ENCODE data around the gene FN1. TPM values are rescaled to one million over a fixed set of nuclear protein-coding genes. Genes with fewer than 3 reads are reported as not detected.

Gene FN1
- total and polyA plus RNA-seq, 2 of the 8 experiments (the other 6 are each of a cell fraction or from before 2014, with no cell fraction given) = 42.9 to 109 TPM

DNA sequence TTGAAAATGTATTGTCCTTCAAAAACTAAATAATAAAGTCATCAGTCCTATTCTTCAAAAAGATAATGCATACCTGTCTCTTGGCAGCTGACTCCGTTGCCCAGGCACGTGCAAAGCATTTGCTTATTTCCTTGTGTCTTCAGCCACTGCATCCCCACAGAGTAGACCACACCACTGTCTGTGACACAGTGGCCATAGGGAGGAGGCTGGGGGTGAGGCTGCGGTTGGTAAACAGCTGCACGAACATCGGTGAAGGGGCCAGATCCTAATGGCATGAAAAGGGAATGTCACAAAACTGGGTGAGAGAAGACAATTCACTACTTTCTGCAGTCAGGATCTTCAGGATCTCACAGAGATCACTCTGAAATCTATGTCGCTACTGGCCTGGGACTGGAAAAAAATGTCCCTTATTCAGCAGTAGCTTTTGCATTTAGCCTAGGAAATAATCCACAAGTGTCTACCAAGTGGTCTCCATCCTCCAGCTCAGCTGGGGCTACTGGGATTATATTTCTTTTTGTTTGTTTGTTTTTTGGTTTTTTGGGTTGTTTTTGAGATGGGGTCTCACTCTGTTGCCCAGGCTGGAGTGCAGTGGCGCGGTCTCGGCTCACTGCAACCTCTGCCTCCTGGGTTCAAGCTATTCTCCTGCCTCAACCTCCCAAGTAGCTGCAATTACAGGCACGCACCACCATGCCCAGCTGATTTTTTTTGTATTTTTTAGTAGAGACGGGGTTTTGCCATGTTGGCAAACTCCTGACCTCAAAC is 10.7 kb downstream of the FN1 start:
- no peak overlapping the region for H3K18ac ChIP-seq (ENCODE audit: extremely low read depth, low read length)
- CTCF ChIA-PET (ENCODE audit: partially characterized antibody) = interaction anchor here (0.8 to 1.4 kb wide), 5 partner anchors 30 to 576 kb away, joined by 3 to 5 read pairs (median 3); no protein-coding TSS in a partner anchor
- H2BK120ac ChIP-seq (replicated peaks; ENCODE audit: low read depth, low read length) = no peak overlapping the region
- no peak overlapping the region for H3K56ac ChIP-seq (replicated peaks; ENCODE audit: insufficient read length, low read depth, low read length)
- FAIRE-seq (no peak), DNase-seq (ENCODE audit: low read depth in 1 of 2, low spot score in 2 of 2) (no peak)
- POLR2A ChIA-PET (ENCODE audit: partially characterized antibody) = interaction anchor here (1.0 to 1.5 kb wide), 2 partner anchors 11 to 14 kb away, joined by 3 to 5 read pairs; no protein-coding TSS in a partner anchor
- H2AK5ac ChIP-seq (ENCODE audit: low read depth, low read length) = no peak overlapping the region
- H2AFZ ChIP-seq (ENCODE audit: low read length) = no peak overlapping the region
- H3K79me1 ChIP-seq (ENCODE audit: low read depth, low read length) = no peaks in the 10 kb centered on the region
- no peaks in the 10 kb centered on the region for H3K9me3 ChIP-seq (ENCODE audit: insufficient read depth in 2 of 2, low read depth in 1 of 2, low read length in 1 of 2)
- H3K36me3 ChIP-seq (ENCODE audit: control insufficient read depth in 2 of 4, insufficient read depth in 4 of 4, low read length in 3 of 4) = peaks cover 2 to 37% (median 9%) of the 10 kb centered on the region in 4 experiments; a peak in 7 of 8 replicates
- H4K5ac ChIP-seq (ENCODE audit: insufficient read length, low read depth, low read length) = no peak overlapping the region
- no peak overlapping the region for H2BK12ac ChIP-seq (ENCODE audit: low read depth, low read length)
- no peak overlapping the region for H2BK5ac ChIP-seq (ENCODE audit: low read depth, low read length)
- H4K91ac ChIP-seq (replicated peaks; ENCODE audit: insufficient read length, low read length) = no peak overlapping the region
- H3K23ac ChIP-seq (ENCODE audit: insufficient read length) = no peak overlapping the region
- no peak overlapping the region for H2BK20ac ChIP-seq (ENCODE audit: low read length)
- H3K9ac ChIP-seq (replicated peaks in 1 of 4; ENCODE audit: extremely low read depth in 1 of 4, low read depth in 3 of 4, low read length in 3 of 4) = no peak overlapping the region
- H3K14ac ChIP-seq (ENCODE audit: insufficient read length) = no peak overlapping the region
- H3K23me2 ChIP-seq (ENCODE audit: low read depth, low read length) = no peaks in the 10 kb centered on the region
- WGBS, 2 experiments (ENCODE audit: extremely low coverage in 1 of 2, insufficient coverage in 1 of 2, insufficient read length in 1 of 2, insufficient replicate concordance in 2 of 2, low coverage in 1 of 2, low lambda C conversion rate in 2 of 2, missing lambda C conversion rate in 1 of 2) = 91% methylated on average over 11 of the region's 11 CpGs; no CpG with 5 or more reads in 1 of the 2 experiments
- no peak overlapping the region for H4K8ac ChIP-seq (ENCODE audit: extremely low read depth, insufficient read depth, low read length)
- H3K79me2 ChIP-seq (ENCODE audit: control insufficient read depth in 1 of 2, insufficient read depth in 2 of 2, low read length in 2 of 2) = no peaks in the 10 kb centered on the region
- H3K4me1 ChIP-seq (replicated peaks in 1 of 4; ENCODE audit: control insufficient read depth in 3 of 4, insufficient read depth in 4 of 4, low read length in 3 of 4) = no peaks in the 10 kb centered on the region
- no peak overlapping the region for H3K4me2 ChIP-seq (ENCODE audit: insufficient read depth in 1 of 2, low read depth in 2 of 2, low read length in 2 of 2)
- no peak overlapping the region for H3K4ac ChIP-seq (replicated peaks; ENCODE audit: insufficient read length, low read depth, low read length)
- H2BK15ac ChIP-seq (ENCODE audit: low read length) = no peak overlapping the region
- no peak overlapping the region for H3K27ac ChIP-seq (ENCODE audit: low read depth, low read length)
- no peaks in the 10 kb centered on the region for H4K20me1 ChIP-seq (replicated peaks in 1 of 2; ENCODE audit: control insufficient read depth in 1 of 2, insufficient read depth in 2 of 2, low read length in 2 of 2)
- no peak overlapping the region for H3K4me3 ChIP-seq (ENCODE audit: extremely low read depth in 1 of 4, insufficient read depth in 2 of 4, low read depth in 3 of 4, low read length in 4 of 4)
- no peaks in the 10 kb centered on the region for H3K27me3 ChIP-seq (replicated peaks in 1 of 4; ENCODE audit: control insufficient read depth in 3 of 4, extremely low read depth in 1 of 4, insufficient read depth in 3 of 4, low read length in 3 of 4)
- no peak for TF ChIP-seq SP4 (IDR thresholded peaks at IDR 0.05; ENCODE audit: low read length)
- TF ChIP-seq NANOG (IDR thresholded peaks at IDR 0.05; ENCODE audit: insufficient read depth, low read depth, low read length, poor library complexity, severe bottlenecking) = no peak
- no peak for TF ChIP-seq EGR1 (IDR thresholded peaks at IDR 0.05; ENCODE audit: borderline replicate concordance, low read depth, low read length)
- TF ChIP-seq MAFK (IDR thresholded peaks at IDR 0.05; ENCODE audit: low read depth, low read length) = no peak
- TF ChIP-seq USF2 (IDR thresholded peaks at IDR 0.05; ENCODE audit: low read length) = no peak
- no peak for TF ChIP-seq SP2 (IDR thresholded peaks at IDR 0.05; ENCODE audit: low read length)
- TF ChIP-seq, protein P1, sequence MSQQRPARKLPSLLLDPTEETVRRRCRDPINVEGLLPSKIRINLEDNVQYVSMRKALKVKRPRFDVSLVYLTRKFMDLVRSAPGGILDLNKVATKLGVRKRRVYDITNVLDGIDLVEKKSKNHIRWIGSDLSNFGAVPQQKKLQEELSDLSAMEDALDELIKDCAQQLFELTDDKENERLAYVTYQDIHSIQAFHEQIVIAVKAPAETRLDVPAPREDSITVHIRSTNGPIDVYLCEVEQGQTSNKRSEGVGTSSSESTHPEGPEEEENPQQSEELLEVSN (IDR thresholded peaks at IDR 0.05) = no peak
